Testis (tissue), 3 donors: ENCODE measurements around the gene PPM1F. TPM values are rescaled to one million over a fixed set of nuclear protein-coding genes. Genes with fewer than 3 reads are reported as not detected.
A peak's percentile ranks its signal among the peaks of the same experiment; 100 is the strongest.

Source experiments
- DNase-seq: peaks from one replicate; pipeline ENCODE4 v3.0.0-alpha.2; 2019
- H3K27ac ChIP-seq, 2 donors: fragments of 200-600 bp; sonication (generic); one replicate each; pipeline ENCODE4 v1.5.1; 2019
- H3K27me3 ChIP-seq: fragments of 200-600 bp; sonication (generic); one replicate; pipeline ENCODE4 v1.5.1; 2019
- H3K36me3 ChIP-seq: fragments of 200-600 bp; sonication (generic); one replicate; pipeline ENCODE4 v1.5.1; 2017; ENCODE audit warnings: low read depth; ENCODE audit errors: missing control alignments
- H3K4me1 ChIP-seq: fragments of 200-600 bp; sonication (generic); one replicate; pipeline ENCODE4 v1.5.1; 2019
- H3K4me3 ChIP-seq, 2 donors: fragments of 200-600 bp; sonication (generic); one replicate each; pipeline ENCODE4 v1.5.1; 2017 to 2019
- H3K9me3 ChIP-seq: fragments of 200-600 bp; sonication (generic); one replicate; pipeline ENCODE4 v1.5.1; 2017
- CTCF ChIP-seq, 3 experiments: fragments of 450-650 bp in 2 of 3; fragments of 200-600 bp in 1 of 3; sonication (generic) in 1 of 3; IDR thresholded peaks; one replicate each; pipeline ENCODE4 v1.5.1; 2016 to 2019; ENCODE audit warnings: antibody characterized with exemption in 3 of 3, mild to moderate bottlenecking in 2 of 3, moderate library complexity in 1 of 3
- POLR2A ChIP-seq: fragments of 450-650 bp; IDR thresholded peaks from one replicate; pipeline ENCODE4 v1.6.1; 2017; ENCODE audit warnings: antibody characterized with exemption, mild to moderate bottlenecking, moderate library complexity
- WGBS, 2 donors: methylation state at CpG; one replicate each; pipeline ENCODE4 v1.1.5; 2018; 5-methylcytosine and 5-hydroxymethylcytosine counted together
- intact Hi-C: fragments of 100-400 bp; cut with DNase I; formaldehyde crosslinking; loops from one replicate; pipeline ENCODE4 v1.15.1; 2023; ENCODE audit warnings: low total_unique reads
- polyA plus RNA-seq: library from polyadenylated mRNA; stranded (reverse); fragments of 350-450 nt; fragmentation: Illumina TruSeq; extraction: RNeasy Lipid Tissue Mini Kit (QIAGEN cat#74804); gene quantifications from one replicate; pipeline ENCODE4 v1.2.3, GENCODE V29; 2014; ENCODE audit warnings: low read depth, low replicate concordance; ENCODE audit not compliant: insufficient read depth
- total RNA-seq, 2 donors: library from RNA; depleted of rRNA; stranded (reverse); fragments of >200 nt; gene quantifications; one replicate each; pipeline ENCODE4 v1.2.3, GENCODE V29; 2016

Gene PPM1F
- total and polyA plus RNA-seq, 3 donors from 2014 or later = 17.4 to 22.7 (median 22.4) TPM

GRCh38 chr22:21972293-21972779, 19.7 kb upstream of the PPM1F start:
- Histone ChIP-seq H3K27me3 (no peaks in the 10 kb centered on the region), H3K4me1 (no peaks in the 10 kb centered on the region), H3K4me3 (no peak overlapping the region), H3K27ac (no peak overlapping the region), H3K9me3 (no peaks in the 10 kb centered on the region), H3K36me3 (no peaks in the 10 kb centered on the region)
- intact Hi-C loops = no loop called here
- 73 to 80% methylated on average over 6 to 7 of the region's 7 CpGs for whole genome bisulfite sequencing, 2 donors
- peak; percentile 36 for DNase-seq
- TF ChIP-seq CTCF (IDR thresholded peaks at IDR 0.05) = peak; percentile 28 to 73 (median 47)
- no peak for TF ChIP-seq POLR2A

GRCh38 chr22:21971858-21972275, 19.2 kb upstream of the PPM1F start:
- no peak overlapping the region for H3K27ac ChIP-seq
- no peak for DNase-seq
- TF ChIP-seq CTCF (IDR thresholded peaks at IDR 0.05) (no peak), POLR2A (no peak)
- intact Hi-C loops = no loop called here
- H3K27me3 ChIP-seq = no peaks in the 10 kb centered on the region
- 85 to 87% methylated on average over 6 to 7 of the region's 7 CpGs for whole genome bisulfite sequencing, 2 donors
- no peak overlapping the region for H3K4me3 ChIP-seq
- H3K36me3 ChIP-seq = no peaks in the 10 kb centered on the region
- peaks cover 2% of the 10 kb centered on the region for H3K4me1 ChIP-seq
- no peaks in the 10 kb centered on the region for H3K9me3 ChIP-seq

- intact Hi-C loops = no loop called here
- peaks cover 8% of the 10 kb centered on the region for H3K4me1 ChIP-seq
- H3K9me3 ChIP-seq = no peaks in the 10 kb centered on the region
- H3K27ac ChIP-seq = no peak overlapping the region
- TF ChIP-seq CTCF (IDR thresholded peaks at IDR 0.05) (no peak), POLR2A (no peak)
- H3K4me3 ChIP-seq = no peak overlapping the region
- H3K27me3 ChIP-seq = no peaks in the 10 kb centered on the region
- H3K36me3 ChIP-seq = no peaks in the 10 kb centered on the region
- WGBS, 2 donors = 90 to 94% methylated on average over 16 to 18 of the region's 18 CpGs
- no peak for DNase-seq
Measured at GRCh38 chr22:21970800-21971617, 18.4 kb upstream of the PPM1F start.

GRCh38 chr22:21970037-21970799, 17.6 kb upstream of the PPM1F start:
- Histone ChIP-seq H3K4me1 (peaks cover 8% of the 10 kb centered on the region), H3K27me3 (no peaks in the 10 kb centered on the region), H3K9me3 (no peaks in the 10 kb centered on the region), H3K4me3 (no peak overlapping the region), H3K36me3 (no peaks in the 10 kb centered on the region), H3K27ac (no peak overlapping the region)
- DNase-seq = no peak
- 88 to 90% methylated on average over 5 to 19 of the region's 19 CpGs for whole genome bisulfite sequencing, 2 donors
- intact Hi-C loops = no loop called here
- TF ChIP-seq CTCF (IDR thresholded peaks at IDR 0.05) (no peak), POLR2A (no peak)
